HG02642 (cell line): ENCODE data around the gene BTBD10.
"Not testable (repeated sequence)": the region's sequence is repeated elsewhere in the genome, so short reads cannot be mapped to it uniquely, and the experiment has no call there.

Experiments used
- ATAC-seq: cut with Tn5 transposase; IDR thresholded peaks from one replicate; pipeline ENCODE4 v1.9.1; 2021; ENCODE audit warnings: mild to moderate bottlenecking; ENCODE audit not compliant: unreplicated experiment, poor library complexity

The BTBD10 gene

GRCh38 chr11:13445588-13445987, 17.4 kb downstream of the BTBD10 start:
- no peak for ATAC-seq

- ATAC-seq = no peak
These were observed 22.7 kb downstream of the BTBD10 start for GRCh38 chr11:13440100-13440855.

- ATAC-seq = no peak
These were observed 24.7 kb downstream of the BTBD10 start for GRCh38 chr11:13438291-13438690.

- not testable (repeated sequence) for ATAC-seq
These were observed 26.2 kb downstream of the BTBD10 start for GRCh38 chr11:13436836-13437235.

GRCh38 chr11:13434247-13435205, 28.5 kb downstream of the BTBD10 start:
- no peak for ATAC-seq

- no peak for ATAC-seq
These were observed 29.6 kb downstream of the BTBD10 start for GRCh38 chr11:13433437-13433836.

- ATAC-seq = no peak
These were observed 33.2 kb downstream of the BTBD10 start for GRCh38 chr11:13429836-13430235.

- ATAC-seq = no peak
These were observed 33.7 kb downstream of the BTBD10 start for GRCh38 chr11:13429288-13429687.

GRCh38 chr11:13427440-13427839, 35.6 kb downstream of the BTBD10 start:
- no peak for ATAC-seq

GRCh38 chr11:13423372-13423771, 39.6 kb downstream of the BTBD10 start:
- no peak for ATAC-seq

- no peak for ATAC-seq
These were observed 41.5 kb downstream of the BTBD10 start for GRCh38 chr11:13421561-13421960.

GRCh38 chr11:13415201-13415600, 47.8 kb downstream of the BTBD10 start:
- no peak for ATAC-seq

GRCh38 chr11:13405220-13405619, 57.8 kb downstream of the BTBD10 start:
- no peak for ATAC-seq

- ATAC-seq = not testable (repeated sequence)
These were observed 64.7 kb downstream of the BTBD10 start for GRCh38 chr11:13398335-13398734.

GRCh38 chr11:13391217-13391616, 71.8 kb downstream of the BTBD10 start:
- ATAC-seq = no peak

GRCh38 chr11:13388741-13389140, 74.3 kb downstream of the BTBD10 start:
- no peak for ATAC-seq

- ATAC-seq = no peak
These were observed 76.5 kb downstream of the BTBD10 start for GRCh38 chr11:13386567-13386966.

GRCh38 chr11:13384908-13385640, 77.9 kb downstream of the BTBD10 start:
- ATAC-seq = no peak

GRCh38 chr11:13382751-13383150, 80.3 kb downstream of the BTBD10 start:
- no peak for ATAC-seq

- no peak for ATAC-seq
These were observed 82.3 kb downstream of the BTBD10 start for GRCh38 chr11:13380731-13381130.

GRCh38 chr11:13378316-13378715, 84.7 kb downstream of the BTBD10 start:
- ATAC-seq = no peak
